Hepatic stellate cell (primary cell): ENCODE data around the gene PTRHD1.
"Not testable (repeated sequence)": the region's sequence is repeated elsewhere in the genome, so short reads cannot be mapped to it uniquely, and the experiment has no call there.

Source experiments
- DNase-seq: peaks from one replicate; pipeline ENCODE4 v3.0.0; 2011; ENCODE audit warnings: low spot score

The PTRHD1 gene

GRCh38 chr2:24809316-24810007 is 16.3 kb upstream of the PTRHD1 start:
- DNase-seq, result no peak

DNA sequence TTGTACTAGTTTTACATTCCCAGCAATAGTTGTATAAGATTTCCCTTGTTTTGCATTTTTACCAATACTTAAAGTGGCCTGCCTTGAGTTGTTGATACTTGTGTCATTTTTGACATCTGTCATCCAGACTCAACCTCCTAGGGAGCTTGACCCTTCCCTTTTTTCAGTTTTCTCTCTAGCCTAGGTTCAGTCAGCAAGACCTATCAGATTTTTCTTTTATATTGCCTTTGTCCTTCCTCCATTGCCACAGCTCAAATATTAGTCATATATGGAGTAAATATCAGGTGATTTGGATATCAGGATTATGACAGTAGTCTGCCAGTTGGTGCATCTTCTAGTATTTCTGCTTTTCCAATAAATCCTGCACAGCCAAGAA is 13.5 kb upstream of the PTRHD1 start:
- DNase-seq, result no peak

DNA sequence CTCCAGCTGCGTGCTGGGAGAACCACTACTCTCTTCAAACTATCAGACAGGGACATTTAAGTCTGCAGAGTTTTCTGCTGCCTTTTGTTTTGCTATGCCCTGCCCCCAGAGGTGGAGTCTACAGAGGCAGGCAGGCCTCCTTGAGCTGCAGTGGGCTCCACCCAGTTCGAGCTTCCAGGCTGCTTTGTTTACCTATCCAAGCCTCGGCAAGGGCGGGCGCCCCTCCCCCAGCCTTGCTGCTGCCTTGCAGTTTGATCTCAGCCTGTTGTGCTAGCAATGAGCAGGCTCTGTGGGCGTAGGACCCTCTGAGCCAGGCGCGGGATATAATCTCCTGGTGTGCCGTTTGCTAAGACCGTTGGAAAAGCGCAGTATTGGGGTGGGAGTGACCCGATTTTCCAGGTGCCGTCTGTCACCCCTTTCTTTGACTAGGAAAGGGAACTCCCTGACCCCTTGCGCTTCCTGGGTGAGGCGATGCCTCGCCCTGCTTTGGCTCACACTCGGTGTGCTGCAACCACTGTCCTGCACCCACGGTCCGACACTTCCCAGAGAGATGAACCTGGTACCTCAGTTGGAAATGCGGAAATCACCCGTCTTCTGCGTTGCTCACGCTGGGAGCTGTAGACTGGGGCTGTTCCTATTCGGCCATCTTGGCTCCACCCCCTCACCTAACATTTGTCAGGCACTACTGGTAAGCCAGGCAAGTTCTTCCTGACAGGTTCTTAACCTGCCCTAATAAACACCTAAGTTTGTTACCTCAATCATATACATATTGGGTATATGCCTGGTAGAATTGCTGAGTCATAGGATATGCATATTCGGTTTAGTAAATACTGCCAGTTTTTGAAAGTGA is 12.8 kb upstream of the PTRHD1 start:
- not testable (repeated sequence) for DNase-seq

- not testable (repeated sequence) for DNase-seq
These were observed 7.3 kb upstream of the PTRHD1 start for GRCh38 chr2:24800487-24800886.

DNA sequence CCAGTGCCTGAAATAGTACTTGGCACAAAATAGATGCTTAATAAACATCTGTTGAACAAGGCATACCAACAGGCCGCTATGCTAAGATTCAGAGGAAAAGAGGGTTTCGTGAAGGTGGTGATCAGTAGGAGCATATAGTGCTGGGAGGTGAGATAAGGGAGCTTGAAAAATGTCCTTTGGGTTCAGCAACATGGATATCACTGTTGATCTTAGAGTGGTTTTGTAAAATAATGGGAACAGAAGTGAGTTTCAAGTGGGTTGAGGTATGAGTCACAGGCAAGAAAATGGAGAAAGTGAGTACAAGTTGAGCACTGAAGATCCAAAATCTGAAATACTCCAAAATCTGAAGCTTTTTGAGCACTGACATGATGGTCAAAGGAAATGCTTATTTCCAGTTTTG is 4.5 kb upstream of the PTRHD1 start:
- no peak for DNase-seq

DNA sequence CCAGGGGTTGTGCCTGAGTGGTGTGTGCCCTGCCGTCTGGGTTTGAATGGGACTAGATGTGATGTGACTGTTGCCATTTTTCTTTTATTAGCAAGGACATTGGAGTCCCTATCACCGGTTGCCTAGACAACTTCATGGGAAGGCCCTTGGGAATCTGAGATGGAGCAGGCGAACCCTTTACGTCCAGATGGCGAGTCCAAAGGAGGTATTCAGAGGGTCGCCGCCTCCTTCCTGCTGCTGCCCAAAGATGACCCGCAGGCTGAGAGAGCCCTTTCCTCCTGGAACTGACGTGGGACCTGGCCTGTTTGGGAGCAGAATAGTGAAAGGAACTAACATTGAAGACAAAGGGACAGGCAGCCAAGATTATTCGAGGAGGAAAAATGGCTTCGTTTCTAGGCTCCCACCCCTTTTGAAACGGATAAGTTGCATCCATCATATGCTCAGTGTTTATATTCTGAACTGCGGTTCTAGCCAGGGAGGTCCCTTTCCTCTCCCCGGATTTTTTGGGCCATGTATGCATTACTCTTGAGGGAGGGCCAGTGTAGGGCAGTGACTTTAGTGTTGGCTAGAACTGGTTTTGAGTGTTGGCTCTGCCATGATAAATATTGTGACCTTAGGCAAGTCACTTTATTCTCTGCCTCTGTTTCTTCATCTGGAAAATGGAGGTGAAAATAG is 707 bp upstream of the PTRHD1 start:
- DNase-seq, result peak; percentile 46

- DNase-seq, result no peak
These were observed 683 bp downstream of the PTRHD1 start for GRCh38 chr2:24792542-24792873.

- DNase-seq, result no peak
These were observed 1.7 kb downstream of the PTRHD1 start for GRCh38 chr2:24791452-24791851.

DNA sequence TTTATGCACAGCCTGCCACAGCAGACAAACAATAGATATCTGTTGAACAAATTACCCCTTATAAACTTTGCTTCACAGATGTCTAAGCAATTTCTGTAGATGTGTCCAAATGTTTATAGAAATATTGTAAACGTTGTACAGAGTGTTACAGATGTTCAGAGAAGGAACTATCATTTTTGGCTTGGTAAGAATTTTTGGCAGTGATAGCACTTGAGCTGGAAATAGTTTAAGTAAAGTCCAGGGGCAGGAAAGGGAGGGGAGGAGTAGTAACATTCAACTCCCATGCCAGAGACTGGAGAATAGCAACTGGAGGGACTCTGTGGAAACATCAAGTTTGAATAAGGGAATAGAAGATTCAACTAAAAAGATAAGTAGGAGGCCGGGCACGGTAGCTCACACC is 4.4 kb downstream of the PTRHD1 start:
- no peak for DNase-seq

DNA sequence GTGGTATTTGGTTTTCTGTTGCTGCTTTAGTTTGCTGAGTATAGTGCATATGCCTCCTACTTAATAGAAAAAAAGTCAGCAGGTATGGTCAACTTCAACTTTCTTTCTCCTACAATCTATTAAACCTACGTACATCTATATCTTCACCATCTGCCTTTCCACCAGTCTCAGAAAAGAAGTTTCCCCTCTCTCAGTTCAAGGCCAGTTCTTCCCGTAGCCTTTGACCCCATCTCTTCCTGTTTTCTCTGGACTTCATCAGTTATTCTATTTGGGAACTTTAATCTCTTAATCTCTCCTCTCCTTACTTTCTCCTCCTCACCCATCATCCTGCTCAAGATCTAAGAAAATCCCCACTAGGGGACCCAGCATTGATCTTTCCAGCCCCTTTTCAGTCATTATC is 5.7 kb downstream of the PTRHD1 start:
- DNase-seq, result no peak

GRCh38 chr2:24785671-24786321 is 7.4 kb downstream of the PTRHD1 start:
- DNase-seq, result no peak

DNA sequence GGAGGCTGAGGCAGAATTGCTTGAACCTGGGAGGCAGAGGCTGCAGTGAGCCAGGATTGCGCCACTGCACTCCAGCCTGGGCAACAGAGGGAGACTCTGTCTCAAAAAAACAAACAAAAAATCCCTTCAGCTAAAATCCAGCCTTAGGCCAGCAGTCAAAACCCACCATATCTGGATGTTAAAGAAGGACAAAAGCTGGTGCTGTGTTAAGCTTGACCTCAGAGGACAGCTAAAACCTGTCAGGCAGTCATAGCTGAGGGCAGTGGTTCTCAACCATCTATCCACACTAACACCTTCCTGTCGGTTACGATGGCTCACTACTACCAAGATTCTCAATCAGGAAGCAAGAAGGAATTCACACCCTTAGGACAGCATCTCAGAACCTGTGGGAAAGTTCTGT is 9.6 kb downstream of the PTRHD1 start:
- no peak for DNase-seq

GRCh38 chr2:24779116-24779515 is 14.1 kb downstream of the PTRHD1 start:
- no peak for DNase-seq

- DNase-seq, result no peak
These were observed 18.8 kb downstream of the PTRHD1 start for GRCh38 chr2:24774373-24774772.

DNA sequence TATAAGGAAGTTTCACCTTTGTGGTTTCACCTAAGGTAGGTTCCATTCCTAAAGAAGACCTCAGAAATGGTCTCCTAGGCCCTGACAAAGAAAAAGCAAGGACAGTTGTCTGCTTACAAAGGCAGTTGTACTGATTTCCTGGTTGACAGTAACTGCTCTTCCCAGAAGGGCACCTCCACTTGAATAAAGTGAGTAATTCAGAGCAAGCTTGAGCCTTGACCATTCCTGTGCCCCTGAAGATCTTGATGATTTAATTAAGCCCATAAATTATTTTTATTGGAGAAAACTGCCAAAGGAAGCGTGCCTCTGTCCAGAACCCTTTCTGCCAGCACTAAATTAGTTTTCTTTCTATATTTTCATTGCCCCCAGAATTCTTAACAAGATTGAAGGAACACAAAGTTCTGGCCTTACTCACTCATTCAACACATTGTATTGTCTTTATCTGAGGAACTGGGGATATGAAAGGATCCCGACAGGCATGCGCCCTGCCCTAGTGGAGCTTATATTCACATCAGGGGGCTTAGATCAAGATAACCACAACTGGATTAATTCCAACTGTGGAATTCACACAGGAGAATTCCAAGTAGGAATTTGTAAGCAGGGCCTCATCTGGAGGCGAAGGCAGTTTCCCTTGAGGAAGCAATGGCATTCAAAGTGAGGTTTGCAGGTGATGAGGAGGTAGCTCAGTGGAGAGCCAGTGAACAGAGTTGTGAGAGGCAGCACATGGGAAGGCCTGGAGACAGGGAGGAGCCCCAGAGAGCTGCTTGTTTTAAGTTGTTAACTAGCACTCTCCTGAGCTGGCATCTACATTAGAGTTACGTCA is 21.2 kb downstream of the PTRHD1 start:
- no peak for DNase-seq

DNA sequence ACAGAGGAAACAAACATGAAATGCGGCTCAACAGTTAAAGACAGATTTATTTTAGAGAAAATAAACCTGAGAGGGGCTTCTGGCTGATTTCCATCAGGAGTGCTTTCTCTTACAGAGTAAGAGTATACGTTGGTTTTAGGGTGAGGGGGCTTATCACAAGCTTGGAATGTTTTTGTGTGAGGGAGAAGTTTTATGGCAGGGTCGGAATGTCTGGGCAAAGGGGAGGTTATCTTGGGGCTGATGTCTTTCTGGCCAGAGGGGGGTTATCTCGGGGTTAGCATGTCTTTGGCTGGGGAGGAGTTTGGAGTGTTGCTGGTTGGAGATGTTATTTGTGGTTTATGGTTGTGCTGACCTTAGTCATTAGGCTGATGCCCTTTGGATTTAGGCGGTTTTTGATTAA is 22.1 kb downstream of the PTRHD1 start:
- DNase-seq, result no peak

DNA sequence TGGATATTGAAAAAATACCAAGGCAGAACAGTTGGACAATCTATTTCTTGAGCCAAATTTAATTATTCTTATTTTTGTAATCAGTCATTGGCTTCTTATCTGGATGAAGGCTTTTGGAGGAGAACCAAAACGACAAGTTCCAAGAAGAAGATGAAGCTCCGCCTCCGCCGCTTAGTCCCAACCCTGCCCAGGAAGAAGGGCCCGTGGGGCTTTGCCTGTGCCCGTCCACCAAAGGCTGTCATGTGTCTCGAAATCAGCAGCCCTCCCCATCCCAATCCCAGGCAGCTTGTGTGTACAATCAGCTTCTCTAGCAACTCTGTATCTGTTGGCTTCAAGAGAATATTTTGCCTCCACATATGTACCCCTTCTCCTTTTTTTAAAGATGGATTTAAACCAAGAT is 24.6 kb downstream of the PTRHD1 start:
- no peak for DNase-seq

DNA sequence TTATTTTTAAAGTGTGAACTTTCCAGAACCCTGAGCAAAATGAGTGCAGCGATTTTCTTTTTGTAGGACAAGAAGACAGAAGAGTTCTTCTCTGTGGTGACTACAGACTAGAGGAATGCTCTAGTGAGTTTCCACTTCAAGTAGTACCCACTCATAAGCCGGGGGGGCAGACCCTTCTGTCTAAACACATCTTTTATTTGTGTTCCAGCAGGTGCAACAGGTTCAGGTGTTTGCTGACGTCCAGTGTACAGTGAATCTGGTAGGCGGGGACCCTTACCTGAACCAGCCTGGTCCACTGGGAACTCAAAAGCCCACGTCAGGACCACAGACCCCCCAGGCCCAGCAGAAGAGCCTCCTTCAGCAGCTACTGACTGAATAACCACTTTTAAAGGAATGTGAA is 25.2 kb downstream of the PTRHD1 start:
- DNase-seq, result no peak

DNA sequence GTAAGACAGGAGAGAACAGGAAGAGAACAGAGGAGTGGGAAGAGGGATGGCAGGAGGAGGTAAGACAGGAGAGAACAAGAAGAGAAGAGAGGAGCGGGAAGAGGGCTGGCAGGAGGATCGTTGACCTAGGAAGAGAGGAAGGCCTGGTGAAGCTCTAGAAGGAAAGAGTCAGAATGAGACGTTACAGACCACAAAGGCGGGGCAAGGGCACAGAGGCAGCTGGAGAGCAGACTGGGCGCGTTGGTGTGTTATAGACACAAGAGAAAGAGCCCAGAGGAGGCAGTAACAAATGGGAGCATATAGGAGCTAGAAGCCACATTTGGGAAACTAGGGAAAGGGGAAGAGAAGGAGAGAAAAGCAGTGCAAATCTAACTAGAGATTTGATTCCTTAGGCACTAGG is 26.6 kb downstream of the PTRHD1 start:
- DNase-seq, result no peak

DNA sequence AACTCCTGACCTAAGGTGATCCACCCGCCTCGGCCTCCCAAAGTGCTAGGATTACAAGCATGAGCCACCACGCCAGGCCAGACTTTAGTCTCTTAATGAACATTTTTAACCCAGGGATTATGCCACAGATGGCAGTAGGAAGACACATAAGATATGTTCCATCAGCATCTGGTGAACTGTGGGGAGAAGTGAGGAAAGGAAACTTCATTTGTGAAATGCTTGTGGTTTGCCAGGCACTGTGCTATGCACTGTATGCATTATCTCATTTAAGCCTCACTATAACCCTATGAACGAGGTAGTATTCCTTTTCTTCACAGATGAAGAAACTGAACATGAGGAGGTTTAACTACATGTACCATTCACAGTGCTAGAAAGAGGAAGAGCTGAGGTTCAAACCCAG is 29.3 kb downstream of the PTRHD1 start:
- no peak for DNase-seq

DNA sequence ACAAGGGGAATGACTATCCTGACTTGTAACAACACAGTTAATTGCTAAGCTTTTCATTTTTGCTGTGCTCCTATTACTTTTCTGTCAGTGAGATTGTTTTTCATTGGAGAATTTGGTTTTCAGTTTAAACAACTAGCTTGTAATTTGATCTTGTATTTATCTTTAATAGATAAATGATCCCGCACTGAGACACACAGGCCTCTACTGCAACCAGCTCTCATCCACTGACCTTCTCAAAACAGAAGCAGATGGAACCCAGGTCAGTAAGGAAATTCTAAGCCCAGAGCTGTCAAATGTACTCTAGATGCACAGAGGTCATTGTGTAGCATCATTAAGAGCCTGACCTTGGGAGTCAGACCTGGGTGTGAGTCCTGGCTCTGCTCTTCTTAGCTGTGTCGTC is 30.7 kb downstream of the PTRHD1 start:
- DNase-seq, result no peak

DNA sequence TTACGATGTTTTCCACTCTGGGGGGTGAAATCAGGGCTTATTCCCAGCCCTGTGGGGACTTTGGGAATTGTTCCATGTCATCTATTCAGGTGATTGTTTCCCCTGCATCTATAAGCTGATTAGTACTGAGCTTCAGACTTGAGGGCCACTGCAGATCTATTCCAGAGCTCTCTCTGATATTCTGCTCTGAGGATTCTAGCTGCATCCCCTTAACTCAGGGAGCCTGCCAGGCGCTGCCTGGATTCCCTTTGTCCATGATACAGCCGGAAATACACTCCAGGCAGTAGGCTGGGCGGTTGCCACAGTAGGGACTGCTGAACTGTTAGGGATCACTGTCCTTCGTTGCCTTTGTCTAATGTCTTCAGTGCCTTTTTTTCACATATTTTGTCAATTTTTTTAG is 31.3 kb downstream of the PTRHD1 start:
- DNase-seq, result no peak
